PC-3 (cell line): ENCODE measurements around the gene PRDM1. TPM values are rescaled to one million over a fixed set of nuclear protein-coding genes. Genes with fewer than 3 reads are reported as not detected.
A peak's percentile ranks its signal among the peaks of the same experiment; 100 is the strongest.

Experiments
- ATAC-seq: fragments of 200-7000 bp; cut with Tn5 transposase; 2 replicates; pipeline ENCODE4 v1.9.1; 2020; ENCODE audit warnings: mild to moderate bottlenecking, moderate library complexity
- BruUV-seq: library from RNA; stranded (reverse); fragments of 400-500 nt; replicated peaks from 2 replicates; lab custom pipeline; 2021; lab: Mats Ljungman, UMichigan
- CTCF ChIA-PET: fragments of 300-600 bp; sonication (Branson Sonifier 250); formaldehyde crosslinking; loops from one replicate; lab custom pipeline; 2022; ENCODE audit warnings: antibody characterized with exemption; lab: Charles Lee
- POLR2A ChIA-PET: fragments of 300-600 bp; sonication (Branson Sonifier 250); formaldehyde crosslinking; loops from one replicate; lab custom pipeline; 2022; ENCODE audit warnings: antibody characterized with exemption; ENCODE audit not compliant: unreplicated experiment; lab: Charles Lee
- DNase-seq: peaks from one replicate; pipeline ENCODE4 v3.0.0-alpha.2; 2015
- H2AFZ ChIP-seq: fragments of 300-600 bp; sonication (generic); 2 replicates; pipeline ENCODE4 v1.6.0; 2016; ENCODE audit warnings: antibody characterized with exemption, low read length
- H3F3A ChIP-seq: fragments of 300-600 bp; sonication (generic); one replicate; pipeline ENCODE4 v1.6.0; 2017; ENCODE audit warnings: antibody characterized with exemption, low read length, control low read depth, mild to moderate bottlenecking; ENCODE audit not compliant: unreplicated experiment
- H3K27ac ChIP-seq: fragments of 300-600 bp; sonication (generic); 2 replicates; pipeline ENCODE4 v1.5.1; 2016; ENCODE audit warnings: mild to moderate bottlenecking, low read length
- H3K27me3 ChIP-seq: fragments of 300-600 bp; sonication (generic); 2 replicates; pipeline ENCODE4 v1.6.1; 2016; ENCODE audit warnings: low read length, mixed read lengths
- H3K36me3 ChIP-seq: fragments of 300-600 bp; sonication (generic); 2 replicates; pipeline ENCODE4 v1.6.1; 2016; ENCODE audit warnings: low read depth, mixed run types, low read length, mixed read lengths
- H3K4me1 ChIP-seq: fragments of 300-600 bp; sonication (generic); 2 replicates; pipeline ENCODE4 v1.5.1; 2016; ENCODE audit warnings: low read length; ENCODE audit not compliant: insufficient read depth
- H3K4me2 ChIP-seq: fragments of 300-600 bp; sonication (generic); 2 replicates; pipeline ENCODE4 v1.6.0; 2016; ENCODE audit warnings: low read length
- H3K4me3 ChIP-seq: fragments of 300-600 bp; sonication (generic); 2 replicates; pipeline ENCODE4 v1.5.1; 2016; ENCODE audit warnings: mild to moderate bottlenecking, low read length, mixed read lengths
- H3K79me2 ChIP-seq: fragments of 300-600 bp; sonication (generic); 2 replicates; pipeline ENCODE4 v1.6.1; 2017; ENCODE audit warnings: low read length, mixed read lengths
- H3K9ac ChIP-seq: fragments of 300-600 bp; sonication (generic); 2 replicates; pipeline ENCODE4 v1.6.0; 2016; ENCODE audit warnings: mild to moderate bottlenecking, low read length
- H3K9me2 ChIP-seq: fragments of 300-600 bp; sonication (generic); replicated peaks from 2 replicates; pipeline ENCODE4 v1.6.1; 2016; ENCODE audit warnings: mixed run types, low read length, mixed read lengths
- H3K9me3 ChIP-seq: fragments of 300-600 bp; sonication (generic); 2 replicates; pipeline ENCODE4 v1.6.1; 2016; ENCODE audit warnings: low read length, mixed read lengths
- H4K20me1 ChIP-seq: fragments of 300-600 bp; sonication (generic); 2 replicates; pipeline ENCODE4 v1.6.1; 2016; ENCODE audit warnings: low read length, mixed read lengths
- CTCF ChIP-seq: fragments of 300-600 bp; sonication (generic); conservative IDR thresholded peaks from 2 replicates; pipeline ENCODE4 v1.5.1; 2017; ENCODE audit warnings: antibody characterized with exemption, low read depth, mild to moderate bottlenecking, low read length
- EZH2 ChIP-seq: fragments of 300-600 bp; sonication (generic); IDR thresholded peaks from one replicate; pipeline ENCODE4 v1.6.1; 2017; ENCODE audit warnings: antibody characterized with exemption, mild to moderate bottlenecking, low read length; ENCODE audit not compliant: unreplicated experiment
- EZH2phosphoT487 ChIP-seq: fragments of 300-600 bp; sonication (generic); IDR thresholded peaks from 2 replicates; pipeline ENCODE4 v1.6.1; 2018; ENCODE audit warnings: mild to moderate bottlenecking, antibody characterized with exemption, low read length, borderline replicate concordance
- intact Hi-C: fragments of 100-400 bp; cut with micrococcal nuclease; formaldehyde crosslinking; loops from 2 replicates; pipeline ENCODE4 v1.9.0; 2023
- total RNA-seq: library from RNA; depleted of rRNA; stranded (reverse); fragments of >200 nt; gene quantifications from 2 replicates; pipeline ENCODE4 v1.2.3, GENCODE V29; 2014

Gene PRDM1
- total RNA-seq, 1 experiment from 2014 or later = 2.0 TPM

- intact Hi-C loops = loop anchor here (10.0 kb wide), 1 partner anchor 556 kb away; no protein-coding TSS in a partner anchor
- POLR2A ChIA-PET = no interaction called here
These were observed 5.4 kb upstream of the PRDM1 start for GRCh38 chr6:106080763-106081095.

GRCh38 chr6:106081715-106082114 lies 4.4 kb upstream of the PRDM1 start:
- Histone ChIP-seq H3K9ac (no peak overlapping the region), H3K4me3 (no peak overlapping the region), H3K9me3 (no peaks in the 10 kb centered on the region), H3K4me1 (peaks cover 26% of the 10 kb centered on the region), H3F3A (no peaks in the 10 kb centered on the region), H3K9me2 (no peaks in the 10 kb centered on the region), H3K79me2 (peaks cover 1% of the 10 kb centered on the region; the same call in 1 of the 2 replicates), H3K4me2 (no peak overlapping the region), H3K27ac (no peak overlapping the region), H4K20me1 (no peaks in the 10 kb centered on the region), H3K27me3 (no peaks in the 10 kb centered on the region), H3K36me3 (no peaks in the 10 kb centered on the region), H2AFZ (no peak overlapping the region)
- no peak for TF ChIP-seq CTCF
- TF ChIP-seq EZH2 = no peak
- no peak for ATAC-seq
- no peak for DNase-seq
- CTCF ChIA-PET = no interaction called here
- intact Hi-C loops = loop anchor here (10.0 kb wide), 1 partner anchor 557 kb away; no protein-coding TSS in a partner anchor
- POLR2A ChIA-PET = no interaction called here
- no TSS peak for BruUV-seq

More at GRCh38 chr6:106080763-106081095, 5.4 kb upstream of the PRDM1 start:
- H3F3A ChIP-seq = no peaks in the 10 kb centered on the region
- H3K9me3 ChIP-seq = no peaks in the 10 kb centered on the region
- H3K9me2 ChIP-seq = no peaks in the 10 kb centered on the region
- H3K9ac ChIP-seq = no peak overlapping the region
- peaks cover 22% of the 10 kb centered on the region for H3K4me1 ChIP-seq
- TF ChIP-seq CTCF = no peak
- TF ChIP-seq EZH2 = no peak
- no peak for TF ChIP-seq EZH2phosphoT487
- H3K27me3 ChIP-seq = no peaks in the 10 kb centered on the region
- CTCF ChIA-PET = no interaction called here
- no peaks in the 10 kb centered on the region for H4K20me1 ChIP-seq
- no peak overlapping the region for H2AFZ ChIP-seq
- H3K4me3 ChIP-seq = no peak overlapping the region
- H3K36me3 ChIP-seq = no peaks in the 10 kb centered on the region
- ATAC-seq (no peak), DNase-seq (no peak)
- no TSS peak for BruUV-seq
- no peak overlapping the region for H3K4me2 ChIP-seq
- H3K27ac ChIP-seq = no peak overlapping the region
- no peaks in the 10 kb centered on the region for H3K79me2 ChIP-seq

GRCh38 chr6:106082735-106083398 lies 3.3 kb upstream of the PRDM1 start:
- no peaks in the 10 kb centered on the region for H3K9me3 ChIP-seq
- peaks cover 11% of the 10 kb centered on the region; the same call in 1 of the 2 replicates for H3K79me2 ChIP-seq
- TF ChIP-seq EZH2 = no peak
- TF ChIP-seq EZH2phosphoT487 = no peak
- TF ChIP-seq CTCF = no peak
- H3K27ac ChIP-seq = no peak overlapping the region
- H3K4me2 ChIP-seq = no peak overlapping the region
- ATAC-seq (no peak), DNase-seq (peak; percentile 48)
- no peak overlapping the region for H2AFZ ChIP-seq
- H3F3A ChIP-seq = no peaks in the 10 kb centered on the region
- ChIA-PET CTCF (no interaction called here), POLR2A (no interaction called here)
- no peaks in the 10 kb centered on the region for H3K27me3 ChIP-seq
- peaks cover 37% of the 10 kb centered on the region for H3K4me1 ChIP-seq
- intact Hi-C loops = loop anchor here (10.0 kb wide), 1 partner anchor 558 kb away; no protein-coding TSS in a partner anchor
- BruUV-seq = no TSS peak
- no peaks in the 10 kb centered on the region for H4K20me1 ChIP-seq
- H3K9ac ChIP-seq = no peak overlapping the region
- no peak overlapping the region for H3K4me3 ChIP-seq
- no peaks in the 10 kb centered on the region for H3K9me2 ChIP-seq
- H3K36me3 ChIP-seq = no peaks in the 10 kb centered on the region
